ENCODE data around the gene ATRNL1.

- TF ChIP-seq EP300 (IDR thresholded peaks at IDR 0.05) (no peak), POLR2A (IDR thresholded peaks at IDR 0.05) (no peak), POLR2AphosphoS5 (IDR thresholded peaks at IDR 0.05) (no peak)
- TF ChIP-seq, protein P1, sequence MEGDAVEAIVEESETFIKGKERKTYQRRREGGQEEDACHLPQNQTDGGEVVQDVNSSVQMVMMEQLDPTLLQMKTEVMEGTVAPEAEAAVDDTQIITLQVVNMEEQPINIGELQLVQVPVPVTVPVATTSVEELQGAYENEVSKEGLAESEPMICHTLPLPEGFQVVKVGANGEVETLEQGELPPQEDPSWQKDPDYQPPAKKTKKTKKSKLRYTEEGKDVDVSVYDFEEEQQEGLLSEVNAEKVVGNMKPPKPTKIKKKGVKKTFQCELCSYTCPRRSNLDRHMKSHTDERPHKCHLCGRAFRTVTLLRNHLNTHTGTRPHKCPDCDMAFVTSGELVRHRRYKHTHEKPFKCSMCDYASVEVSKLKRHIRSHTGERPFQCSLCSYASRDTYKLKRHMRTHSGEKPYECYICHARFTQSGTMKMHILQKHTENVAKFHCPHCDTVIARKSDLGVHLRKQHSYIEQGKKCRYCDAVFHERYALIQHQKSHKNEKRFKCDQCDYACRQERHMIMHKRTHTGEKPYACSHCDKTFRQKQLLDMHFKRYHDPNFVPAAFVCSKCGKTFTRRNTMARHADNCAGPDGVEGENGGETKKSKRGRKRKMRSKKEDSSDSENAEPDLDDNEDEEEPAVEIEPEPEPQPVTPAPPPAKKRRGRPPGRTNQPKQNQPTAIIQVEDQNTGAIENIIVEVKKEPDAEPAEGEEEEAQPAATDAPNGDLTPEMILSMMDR (IDR thresholded peaks at IDR 0.05), result no peak
These were observed 473.7 kb downstream of the ATRNL1 start for GRCh38 chr10:115566867-115567266.
